Hepatocyte (in vitro differentiated cells): ENCODE data around the gene PRR20C. TPM values are rescaled to one million over a fixed set of nuclear protein-coding genes. Genes with fewer than 3 reads are reported as not detected.
"Not testable (repeated sequence)": the region's sequence is repeated elsewhere in the genome, so short reads cannot be mapped to it uniquely, and the experiment has no call there.

ENCODE experiments used
- DNase-seq: peaks from one replicate; pipeline ENCODE4 v3.0.0-alpha.2; 2016; ENCODE audit warnings: low spot score
- H2AFZ ChIP-seq: fragments of 200-600 bp; sonication (generic); 2 replicates; pipeline ENCODE4 v1.6.0; 2016; ENCODE audit warnings: antibody characterized with exemption, mild to moderate bottlenecking
- H3K27ac ChIP-seq: fragments of 200-600 bp; sonication (generic); 2 replicates; pipeline ENCODE4 v1.5.1; 2016; ENCODE audit warnings: mild to moderate bottlenecking
- H3K27me3 ChIP-seq: fragments of 200-600 bp; sonication (generic); 2 replicates; pipeline ENCODE4 v1.6.1; 2016
- H3K36me3 ChIP-seq: fragments of 200-600 bp; sonication (generic); replicated peaks from 2 replicates; pipeline ENCODE4 v1.5.1; 2016; ENCODE audit warnings: low read depth; ENCODE audit not compliant: insufficient read depth
- H3K4me1 ChIP-seq: fragments of 200-600 bp; sonication (generic); 2 replicates; pipeline ENCODE4 v1.5.1; 2016; ENCODE audit warnings: mild to moderate bottlenecking, moderate library complexity; ENCODE audit not compliant: insufficient read depth
- H3K4me2 ChIP-seq: fragments of 200-600 bp; sonication (generic); 2 replicates; pipeline ENCODE4 v1.6.0; 2016
- H3K4me3 ChIP-seq: fragments of 200-600 bp; sonication (generic); 2 replicates; pipeline ENCODE4 v1.5.1; 2016; ENCODE audit warnings: mild to moderate bottlenecking
- H3K79me2 ChIP-seq: fragments of 200-600 bp; sonication (generic); 2 replicates; pipeline ENCODE4 v1.6.0; 2017; ENCODE audit warnings: mild to moderate bottlenecking
- H3K9me2 ChIP-seq: fragments of 200-600 bp; sonication (generic); replicated peaks from 2 replicates; pipeline ENCODE4 v1.6.0; 2017; ENCODE audit warnings: mild to moderate bottlenecking; ENCODE audit not compliant: insufficient read depth
- H3K9me3 ChIP-seq: fragments of 200-600 bp; sonication (generic); 2 replicates; pipeline ENCODE4 v1.5.1; 2016; ENCODE audit warnings: low read depth, mild to moderate bottlenecking
- H4K20me1 ChIP-seq: fragments of 200-600 bp; sonication (generic); 2 replicates; pipeline ENCODE4 v1.6.0; 2016; ENCODE audit warnings: mild to moderate bottlenecking; ENCODE audit not compliant: insufficient read depth, poor library complexity, severe bottlenecking
- EZH2 ChIP-seq: fragments of 200-600 bp; sonication (generic); IDR thresholded peaks from 2 replicates; pipeline ENCODE4 v1.6.1; 2016; ENCODE audit warnings: antibody characterized with exemption, mild to moderate bottlenecking, borderline replicate concordance
- EZH2phosphoT487 ChIP-seq: fragments of 200-600 bp; sonication (generic); IDR thresholded peaks from one replicate; pipeline ENCODE4 v1.6.1; 2018; ENCODE audit warnings: antibody characterized with exemption, mild to moderate bottlenecking, low read depth, moderate library complexity; ENCODE audit not compliant: unreplicated experiment, severe bottlenecking
- WGBS: methylation state at CpG from one replicate; pipeline ENCODE4 v1.1.6; 2016; ENCODE audit warnings: low lambda C conversion rate; ENCODE audit errors: missing lambda C conversion rate; 5-methylcytosine and 5-hydroxymethylcytosine counted together
- polyA plus RNA-seq: library from polyadenylated mRNA; unstranded; fragments of >200 nt; fragmentation: Nextera tagmentation; extraction: Ambion mirVana; gene quantifications from 2 replicates; pipeline ENCODE4 v1.2.1, GENCODE V29; 2016
- small RNA-seq: library from RNA; depleted of rRNA; stranded (forward); fragments of <200 nt; gene quantifications from one replicate; pipeline ENCODE3, GENCODE V24; 2014
- total RNA-seq: library from RNA; depleted of rRNA; stranded (reverse); fragments of >200 nt; gene quantifications from 2 replicates; pipeline ENCODE4 v1.2.3, GENCODE V29; 2014
- TF ChIP-seq, protein P1 (sequence below): fragments of 200-600 bp; sonication (generic); IDR thresholded peaks from 2 replicates; pipeline ENCODE4 v1.5.1; 2016; ENCODE audit warnings: antibody characterized with exemption, mild to moderate bottlenecking; ENCODE audit not compliant: poor library complexity

Gene PRR20C
- total and polyA plus RNA-seq, 2 experiments from 2014 or later: not detected

GRCh38 chr13:57148106-57148505 lies 5.8 kb upstream of the PRR20C start:
- DNase-seq, H3K27me3 ChIP-seq, H3K4me2 ChIP-seq, H3K4me3 ChIP-seq, H3K36me3 ChIP-seq, H3K79me2 ChIP-seq, H3K9me2 ChIP-seq, H2AFZ ChIP-seq, H3K4me1 ChIP-seq, H4K20me1 ChIP-seq, H3K27ac ChIP-seq, H3K9me3 ChIP-seq: not testable (repeated sequence)
- WGBS: 92% methylated on average over 9 of the region's 14 CpGs

- H3K9me3 ChIP-seq, H4K20me1 ChIP-seq, H3K4me1 ChIP-seq, H2AFZ ChIP-seq, H3K4me3 ChIP-seq, H3K36me3 ChIP-seq, H3K27me3 ChIP-seq, H3K79me2 ChIP-seq, H3K9me2 ChIP-seq, H3K27ac ChIP-seq, DNase-seq, H3K4me2 ChIP-seq: not testable (repeated sequence)
- no CpG with 5 or more reads among the region's 22 CpGs for WGBS
These were observed 6.5 kb downstream of the PRR20C start, which contains the start of gene PRR20D for GRCh38 chr13:57160332-57160731. TSS of gene PRR20D (plus strand) at chr13:57160632. CDS start at chr13:57161019, 387 bp downstream.

GRCh38 chr13:57166897-57167296 lies 13.0 kb downstream of the PRR20C start, which contains the start of gene PRR20E:
TSS of gene PRR20E (plus strand) at chr13:57167197. CDS start at chr13:57167584, 387 bp downstream.
- H3K4me2 ChIP-seq, H3K27me3 ChIP-seq, H3K27ac ChIP-seq, H3K79me2 ChIP-seq, H3K36me3 ChIP-seq, H3K9me2 ChIP-seq, H3K4me3 ChIP-seq, H3K9me3 ChIP-seq, H3K4me1 ChIP-seq, H2AFZ ChIP-seq, DNase-seq, H4K20me1 ChIP-seq: not testable (repeated sequence)
- no CpG with 5 or more reads among the region's 22 CpGs for WGBS

- Histone ChIP-seq H3K4me1 (no peaks in the 10 kb centered on the region), H3K9me2 (no peaks in the 10 kb centered on the region), H3K27ac (no peak overlapping the region), H2AFZ (no peak overlapping the region), H3K79me2 (no peaks in the 10 kb centered on the region), H3K4me3 (no peak overlapping the region), H3K4me2 (no peak overlapping the region), H3K9me3 (no peaks in the 10 kb centered on the region), H4K20me1 (no peaks in the 10 kb centered on the region), H3K27me3 (no peaks in the 10 kb centered on the region), H3K36me3 (no peaks in the 10 kb centered on the region)
- TF ChIP-seq, protein P1, sequence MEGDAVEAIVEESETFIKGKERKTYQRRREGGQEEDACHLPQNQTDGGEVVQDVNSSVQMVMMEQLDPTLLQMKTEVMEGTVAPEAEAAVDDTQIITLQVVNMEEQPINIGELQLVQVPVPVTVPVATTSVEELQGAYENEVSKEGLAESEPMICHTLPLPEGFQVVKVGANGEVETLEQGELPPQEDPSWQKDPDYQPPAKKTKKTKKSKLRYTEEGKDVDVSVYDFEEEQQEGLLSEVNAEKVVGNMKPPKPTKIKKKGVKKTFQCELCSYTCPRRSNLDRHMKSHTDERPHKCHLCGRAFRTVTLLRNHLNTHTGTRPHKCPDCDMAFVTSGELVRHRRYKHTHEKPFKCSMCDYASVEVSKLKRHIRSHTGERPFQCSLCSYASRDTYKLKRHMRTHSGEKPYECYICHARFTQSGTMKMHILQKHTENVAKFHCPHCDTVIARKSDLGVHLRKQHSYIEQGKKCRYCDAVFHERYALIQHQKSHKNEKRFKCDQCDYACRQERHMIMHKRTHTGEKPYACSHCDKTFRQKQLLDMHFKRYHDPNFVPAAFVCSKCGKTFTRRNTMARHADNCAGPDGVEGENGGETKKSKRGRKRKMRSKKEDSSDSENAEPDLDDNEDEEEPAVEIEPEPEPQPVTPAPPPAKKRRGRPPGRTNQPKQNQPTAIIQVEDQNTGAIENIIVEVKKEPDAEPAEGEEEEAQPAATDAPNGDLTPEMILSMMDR: no peak
- TF ChIP-seq EZH2phosphoT487 (no peak), EZH2 (no peak)
- 72% methylated on average over 1 of the region's 1 CpG for WGBS
- no peak for DNase-seq
These were observed 37.8 kb downstream of the PRR20C start for GRCh38 chr13:57191667-57192066.

Small RNA genes within 50 kb of the gene (small RNA-seq; reads per million reads assigned to genes)
- gene PRR20FP: not detected

Other genes starting within 250 kb of the PRR20C start
- gene PRR20A, start 13.1 kb upstream of the PRR20C start, total RNA-seq: not detected in 2 replicates
- gene PRR20A, start 13.1 kb upstream of the PRR20C start, polyA plus RNA-seq: not detected in 2 replicates
- not detected in 2 replicates for gene PRR20B, start 6.6 kb upstream of the PRR20C start, total RNA-seq
- not detected in 2 replicates for gene PRR20B, start 6.6 kb upstream of the PRR20C start, polyA plus RNA-seq
- not detected in 2 replicates for gene PRR20D, start 6.6 kb downstream of the PRR20C start, total RNA-seq
- not detected in 2 replicates for gene PRR20D, start 6.6 kb downstream of the PRR20C start, polyA plus RNA-seq
- not detected in 2 replicates for gene PRR20E, start 13.1 kb downstream of the PRR20C start, total RNA-seq
- gene PRR20E, start 13.1 kb downstream of the PRR20C start, polyA plus RNA-seq: not detected in 2 replicates